ENCODE data around the gene DLGAP4. TPM values are rescaled to one million over a fixed set of nuclear protein-coding genes. Genes with fewer than 3 reads are reported as not detected.

DLGAP4 gene
- total and polyA plus RNA-seq, 2 of the 13 experiments (the other 11 are each of a cell fraction or from before 2014, with no cell fraction given) = 15.2 to 26.7 TPM

GRCh38 chr20:36468149-36469000 lies 162.2 kb downstream of the DLGAP4 start (continued):
- TF ChIP-seq SNRNP70 (IDR thresholded peaks at IDR 0.05; ENCODE audit: low read depth, low read length) (no peak), NR2F2 (IDR thresholded peaks at IDR 0.05; ENCODE audit: borderline replicate concordance, low read depth) (peak; percentile 45; the same call in 1 of the 2 replicates), MTA1 (CRISPR knock-in tag; IDR thresholded peaks at IDR 0.05; ENCODE audit: borderline replicate concordance) (peak; percentile 79; the same call in 1 of the 2 replicates), KDM5A (IDR thresholded peaks at IDR 0.05; ENCODE audit: borderline replicate concordance, low read length) (peak; percentile 63; the same call in 1 of the 2 replicates), MIER3 (CRISPR knock-in tag; IDR thresholded peaks at IDR 0.05; ENCODE audit: borderline replicate concordance) (peak; percentile 61; the same call in 1 of the 2 replicates), ZNF788 (CRISPR knock-in tag; IDR thresholded peaks at IDR 0.05; ENCODE audit: borderline replicate concordance) (peak; percentile 66; the same call in 1 of the 2 replicates), DDIT3 (CRISPR knock-in tag; IDR thresholded peaks at IDR 0.05) (no peak), ZBTB8A (CRISPR knock-in tag; IDR thresholded peaks at IDR 0.05; ENCODE audit: borderline replicate concordance, low read depth) (no peak), PAX8 (CRISPR knock-in tag; IDR thresholded peaks at IDR 0.05; ENCODE audit: borderline replicate concordance) (peak; percentile 67; the same call in 1 of the 2 replicates), TBL1XR1 (IDR thresholded peaks at IDR 0.05; ENCODE audit: borderline replicate concordance, low read length, partially characterized antibody) (peak; percentile 54), SKI (IDR thresholded peaks at IDR 0.05; ENCODE audit: partially characterized antibody) (peak; percentile 53), TAF1 (CRISPR knock-in tag; IDR thresholded peaks at IDR 0.05) (peak; percentile 42; the same call in 1 of the 2 replicates), JUN (CRISPR knock-in tag; IDR thresholded peaks at IDR 0.05) (no peak), HOXA3 (CRISPR knock-in tag; IDR thresholded peaks at IDR 0.05) (peak; percentile 85), NFYC (CRISPR knock-in tag; IDR thresholded peaks at IDR 0.05) (peak; percentile 73), ZNF121 (CRISPR knock-in tag; IDR thresholded peaks at IDR 0.05) (peak; percentile 62; the same call in 1 of the 2 replicates), TFDP1 (CRISPR knock-in tag; IDR thresholded peaks at IDR 0.05; ENCODE audit: borderline replicate concordance) (peak; percentile 71; the same call in 1 of the 2 replicates), ZNF776 (CRISPR knock-in tag; IDR thresholded peaks at IDR 0.05) (no peak), YY1 (IDR thresholded peaks at IDR 0.05; ENCODE audit: insufficient read depth, insufficient replicate concordance, low read depth, low read length) (no peak), HNF4G (IDR thresholded peaks at IDR 0.05; ENCODE audit: borderline replicate concordance, low read depth, low read length) (peak; percentile 95), HNF4G (CRISPR knock-in tag; IDR thresholded peaks at IDR 0.05; ENCODE audit: borderline replicate concordance, low read depth) (peak; percentile 91), NFYB (CRISPR knock-in tag; IDR thresholded peaks at IDR 0.05) (peak; percentile 62), HMG20B (CRISPR knock-in tag; conservative IDR thresholded peaks at IDR 0.05) (0 out of 2 replicates have a peak, but pooled peaks have one; percentile 13), PPARG (CRISPR knock-in tag; conservative IDR thresholded peaks at IDR 0.05) (peak; percentile 92), NBN (conservative IDR thresholded peaks at IDR 0.05) (no peak), MLXIP (CRISPR knock-in tag; IDR thresholded peaks at IDR 0.05; ENCODE audit: borderline replicate concordance) (no peak), SALL2 (CRISPR knock-in tag; IDR thresholded peaks at IDR 0.05) (0 out of 2 replicates have a peak, but pooled peaks have one; percentile 33)

All from HepG2 (cell line).